PC-9 (cell line): ENCODE results near the gene OGG1. TPM values are rescaled to one million over a fixed set of nuclear protein-coding genes. Genes with fewer than 3 reads are reported as not detected.

Experiments
- BruUV-seq: library from RNA; stranded (reverse); fragments of 400-500 nt; replicated peaks from 2 replicates; lab custom pipeline; 2021; lab: Mats Ljungman, UMichigan
- CTCF ChIA-PET: fragments of 300-600 bp; sonication (Branson Sonifier 250); formaldehyde crosslinking; loops from one replicate; lab custom pipeline; 2022; ENCODE audit warnings: antibody characterized with exemption; lab: Charles Lee
- POLR2A ChIA-PET: fragments of 300-600 bp; sonication (Branson Sonifier 250); formaldehyde crosslinking; loops from one replicate; lab custom pipeline; 2022; ENCODE audit warnings: antibody characterized with exemption; ENCODE audit not compliant: unreplicated experiment; lab: Charles Lee
- DNase-seq, 2 experiments: peaks; one replicate each; pipeline versions ENCODE4 v3.0.0 to v3.0.0-alpha.2; 2015 to 2022; ENCODE audit warnings: mixed read lengths in 1 of 2
- H2AFZ ChIP-seq: fragments of 200-600 bp; sonication (generic); 2 replicates; pipeline ENCODE4 v1.8.1; 2017; ENCODE audit warnings: antibody characterized with exemption
- H3F3A ChIP-seq: fragments of 200-600 bp; sonication (generic); 2 replicates; pipeline ENCODE4 v1.8.1; 2017; ENCODE audit warnings: antibody characterized with exemption, mild to moderate bottlenecking, low read depth; ENCODE audit not compliant: insufficient read depth
- H3K27ac ChIP-seq: fragments of 200-600 bp; sonication (generic); 2 replicates; pipeline ENCODE4 v1.6.1; 2016; ENCODE audit warnings: mixed run types
- H3K27me3 ChIP-seq: fragments of 200-600 bp; sonication (generic); 2 replicates; pipeline ENCODE4 v1.6.1; 2016; ENCODE audit warnings: low read depth, mixed run types; ENCODE audit not compliant: insufficient read depth
- H3K36me3 ChIP-seq: fragments of 200-600 bp; sonication (generic); 2 replicates; pipeline ENCODE4 v1.6.1; 2016; ENCODE audit warnings: low read depth, mixed run types
- H3K4me1 ChIP-seq: fragments of 200-600 bp; sonication (generic); replicated peaks from 2 replicates; pipeline ENCODE4 v1.6.1; 2016; ENCODE audit warnings: mixed run types; ENCODE audit not compliant: insufficient read depth
- H3K4me2 ChIP-seq: fragments of 200-600 bp; sonication (generic); 2 replicates; pipeline ENCODE4 v1.6.1; 2017; ENCODE audit warnings: mixed run types
- H3K4me3 ChIP-seq: fragments of 200-600 bp; sonication (generic); 2 replicates; pipeline ENCODE4 v1.6.1; 2016; ENCODE audit warnings: mixed run types
- H3K79me2 ChIP-seq: fragments of 200-600 bp; sonication (generic); 2 replicates; pipeline ENCODE4 v1.6.1; 2017; ENCODE audit warnings: low read depth, mixed run types
- H3K9me2 ChIP-seq: fragments of 200-600 bp; sonication (generic); 2 replicates; pipeline ENCODE4 v1.8.1; 2017; ENCODE audit warnings: mild to moderate bottlenecking; ENCODE audit not compliant: insufficient read depth
- H3K9me3 ChIP-seq: fragments of 200-600 bp; sonication (generic); 2 replicates; pipeline ENCODE4 v1.8.1; 2016; ENCODE audit warnings: low read depth; ENCODE audit not compliant: insufficient read depth
- H4K20me1 ChIP-seq: fragments of 200-600 bp; sonication (generic); 2 replicates; pipeline ENCODE4 v1.8.1; 2017; ENCODE audit not compliant: insufficient read depth
- CTCF ChIP-seq: fragments of 200-600 bp; sonication (generic); conservative IDR thresholded peaks from 2 replicates; pipeline ENCODE4 v1.6.1; 2017; ENCODE audit warnings: mixed run types, antibody characterized with exemption, mild to moderate bottlenecking, moderate library complexity
- EZH2 ChIP-seq: fragments of 200-600 bp; sonication (generic); IDR thresholded peaks from 2 replicates; pipeline ENCODE4 v1.8.0; 2017; ENCODE audit warnings: antibody characterized with exemption, low read depth
- intact Hi-C: fragments of 100-400 bp; cut with micrococcal nuclease; formaldehyde crosslinking; loops from one replicate; pipeline ENCODE4 v1.10.0; 2022; ENCODE audit not compliant: unreplicated experiment
- total RNA-seq: library from RNA; stranded (reverse); gene quantifications from 2 replicates; pipeline ENCODE4 v1.2.3, GENCODE V29; 2021

The OGG1 gene
- total RNA-seq, 1 experiment from 2014 or later: 22.1 TPM

- BruUV-seq: no TSS peak
- no peak for TF ChIP-seq CTCF
- no peak for TF ChIP-seq EZH2
These were observed 42.8 kb downstream of the OGG1 start, which contains the start of the genes ARPC4 and TADA3 for GRCh38 chr3:9792405-9793160. TSS of gene ARPC4 (plus strand) at chr3:9793082. CDS start at chr3:9793122, 40 bp downstream. TSS of gene TADA3 (minus strand) at chr3:9792473. CDS start at chr3:9791466, 1,007 bp downstream.

DNA sequence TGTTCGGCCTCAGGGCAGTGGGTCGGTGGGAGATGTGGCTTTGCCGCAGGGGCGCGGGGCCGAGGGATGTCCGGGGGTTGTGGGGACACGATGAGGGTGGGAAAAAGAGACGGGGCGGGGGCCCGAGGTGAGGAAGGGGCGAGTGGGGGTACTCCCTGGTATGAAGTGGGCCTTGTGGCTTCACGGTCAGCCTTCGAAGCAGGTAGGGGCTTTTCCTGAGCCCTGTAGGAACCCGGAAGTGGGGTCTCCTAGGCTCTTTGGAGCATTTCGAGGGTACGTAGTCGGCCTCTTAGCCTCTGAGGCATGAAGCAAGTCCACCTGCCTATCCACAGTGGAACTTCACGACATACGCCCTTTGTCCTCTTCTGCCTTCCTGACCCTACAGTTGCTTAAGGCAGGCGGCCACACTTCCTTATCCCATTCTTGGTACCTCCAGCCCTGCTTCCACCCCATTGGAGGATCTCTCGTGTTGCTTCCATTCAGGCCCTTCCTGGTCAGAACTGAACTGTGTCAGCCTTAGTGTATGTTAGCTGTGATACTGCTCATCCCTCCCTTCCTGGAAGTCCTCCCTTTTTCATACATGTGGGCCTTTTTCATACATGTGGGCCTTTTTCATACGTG lies 43.5 kb downstream of the OGG1 start:
- H3K27ac ChIP-seq: peak overlapping the region; percentile 89
- H3F3A ChIP-seq: peaks cover 27% of the 10 kb centered on the region; the same call in 1 of the 2 replicates
- no TSS peak for BruUV-seq
- peaks cover 16% of the 10 kb centered on the region for H3K4me1 ChIP-seq
- H4K20me1 ChIP-seq: peaks cover 35% of the 10 kb centered on the region
- peak; percentile 16 to 44 for DNase-seq
- CTCF ChIA-PET: interaction anchor here (0.6 kb wide), 1 partner anchor 447 kb away, joined by 3 read pairs; no protein-coding TSS in a partner anchor
- intact Hi-C loops: loop anchor here (2.0 to 5.0 kb wide), 3 partner anchors 42 to 140 kb away; partner anchors contain the start of genes BRPF1 and CRELD1
- POLR2A ChIA-PET: interaction anchor here (0.5 to 1.0 kb wide), 9 partner anchors 16 to 430 kb away, joined by 3 to 13 read pairs (median 4); partner anchors contain the start of genes CAMK1, RPUSD3 and THUMPD3
- peak overlapping the region; percentile 84 for H3K4me3 ChIP-seq
- TF ChIP-seq EZH2 (no peak), CTCF (no peak)
- no peaks in the 10 kb centered on the region for H3K9me3 ChIP-seq
- H3K79me2 ChIP-seq: peaks cover 52% of the 10 kb centered on the region
- H3K36me3 ChIP-seq: peaks cover 34% of the 10 kb centered on the region
- peak overlapping the region; percentile 88 for H3K4me2 ChIP-seq
- no peaks in the 10 kb centered on the region for H3K27me3 ChIP-seq
- H2AFZ ChIP-seq: peak overlapping the region; percentile 87
- no peaks in the 10 kb centered on the region for H3K9me2 ChIP-seq

More at GRCh38 chr3:9792405-9793160, 42.8 kb downstream of the OGG1 start, which contains the start of the genes ARPC4 and TADA3:
- Histone ChIP-seq H4K20me1 (peaks cover 32% of the 10 kb centered on the region), H3K4me3 (peak within 1 kb of the TSS; percentile 84), H3K4me1 (peaks cover 16% of the 10 kb centered on the region), H3K27ac (peak within 1 kb of the TSS; percentile 89), H3F3A (peaks cover 20% of the 10 kb centered on the region; the same call in 1 of the 2 replicates), H3K36me3 (peaks cover 28% of the 10 kb centered on the region; the same call in 1 of the 2 replicates), H3K4me2 (peak within 1 kb of the TSS; percentile 88), H3K9me3 (no peaks in the 10 kb centered on the region), H3K79me2 (peaks cover 52% of the 10 kb centered on the region), H2AFZ (peak within 1 kb of the TSS; percentile 87), H3K9me2 (no peaks in the 10 kb centered on the region), H3K27me3 (no peaks in the 10 kb centered on the region)
- intact Hi-C loops: loop anchor here (2.0 to 5.0 kb wide), 3 partner anchors 42 to 140 kb away; partner anchors contain the start of genes BRPF1 and CRELD1
- DNase-seq: peak; percentile 79 to 86
- ChIA-PET CTCF (interaction anchor here (0.6 kb wide), 1 partner anchor 447 kb away, joined by 3 read pairs; no protein-coding TSS in a partner anchor), POLR2A (interaction anchor here (0.5 to 1.0 kb wide), 8 partner anchors 17 to 391 kb away, joined by 3 to 13 read pairs (median 4); partner anchors contain the start of genes CAMK1 and RPUSD3)

DNA sequence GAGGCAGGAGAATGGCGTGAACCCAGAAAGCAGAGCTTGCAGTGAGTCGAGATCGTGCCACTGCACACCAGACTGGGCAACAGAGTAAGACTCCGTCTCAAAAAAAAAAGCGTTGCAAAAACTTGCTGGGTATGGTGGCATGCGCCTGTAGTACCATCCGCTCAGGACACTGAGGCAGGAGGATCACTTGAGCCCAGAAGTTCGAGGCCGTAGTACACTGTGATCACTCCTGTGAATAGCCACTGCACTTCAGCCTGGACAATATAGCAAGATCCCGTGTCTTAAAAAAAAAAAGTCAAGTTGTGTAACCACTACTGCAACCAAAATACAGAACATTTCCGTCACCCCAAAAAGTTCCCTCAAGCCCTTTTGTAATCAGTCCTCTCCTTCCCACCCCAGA lies 44.6 kb downstream of the OGG1 start:
- TSS peak; percentile 53 for BruUV-seq
- peaks cover 52% of the 10 kb centered on the region for H3K79me2 ChIP-seq

More for the DNA sequence above, 44.6 kb downstream of the OGG1 start:
- peaks cover 35% of the 10 kb centered on the region for H3F3A ChIP-seq
- ChIA-PET CTCF (no interaction called here), POLR2A (interaction anchor here (0.6 kb wide), 1 partner anchor 76 kb away, joined by 9 read pairs; no protein-coding TSS in a partner anchor)
- H3K36me3 ChIP-seq: peaks cover 42% of the 10 kb centered on the region
- H3K27ac ChIP-seq: no peak overlapping the region
- H3K9me2 ChIP-seq: no peaks in the 10 kb centered on the region
- H3K4me3 ChIP-seq: no peak overlapping the region; the same call in 1 of the 2 replicates
- no peaks in the 10 kb centered on the region for H3K9me3 ChIP-seq
- intact Hi-C loops: loop anchor here (5.0 kb wide), 1 partner anchor 62 kb away; the partner anchor contains the start of gene BRPF1
- no peak overlapping the region for H2AFZ ChIP-seq
- no peak for DNase-seq
- no peaks in the 10 kb centered on the region for H3K27me3 ChIP-seq
- TF ChIP-seq CTCF: no peak
- no peak for TF ChIP-seq EZH2
- peak overlapping the region; percentile 88; the same call in 1 of the 2 replicates for H3K4me2 ChIP-seq
- H3K4me1 ChIP-seq: peaks cover 16% of the 10 kb centered on the region
- H4K20me1 ChIP-seq: peaks cover 39% of the 10 kb centered on the region
